GM19452 (cell line): ENCODE data around the gene TTLL9.

Experiments used
- ATAC-seq: cut with Tn5 transposase; IDR thresholded peaks from one replicate; pipeline ENCODE4 v1.9.1; 2021; ENCODE audit not compliant: unreplicated experiment

The TTLL9 gene

DNA sequence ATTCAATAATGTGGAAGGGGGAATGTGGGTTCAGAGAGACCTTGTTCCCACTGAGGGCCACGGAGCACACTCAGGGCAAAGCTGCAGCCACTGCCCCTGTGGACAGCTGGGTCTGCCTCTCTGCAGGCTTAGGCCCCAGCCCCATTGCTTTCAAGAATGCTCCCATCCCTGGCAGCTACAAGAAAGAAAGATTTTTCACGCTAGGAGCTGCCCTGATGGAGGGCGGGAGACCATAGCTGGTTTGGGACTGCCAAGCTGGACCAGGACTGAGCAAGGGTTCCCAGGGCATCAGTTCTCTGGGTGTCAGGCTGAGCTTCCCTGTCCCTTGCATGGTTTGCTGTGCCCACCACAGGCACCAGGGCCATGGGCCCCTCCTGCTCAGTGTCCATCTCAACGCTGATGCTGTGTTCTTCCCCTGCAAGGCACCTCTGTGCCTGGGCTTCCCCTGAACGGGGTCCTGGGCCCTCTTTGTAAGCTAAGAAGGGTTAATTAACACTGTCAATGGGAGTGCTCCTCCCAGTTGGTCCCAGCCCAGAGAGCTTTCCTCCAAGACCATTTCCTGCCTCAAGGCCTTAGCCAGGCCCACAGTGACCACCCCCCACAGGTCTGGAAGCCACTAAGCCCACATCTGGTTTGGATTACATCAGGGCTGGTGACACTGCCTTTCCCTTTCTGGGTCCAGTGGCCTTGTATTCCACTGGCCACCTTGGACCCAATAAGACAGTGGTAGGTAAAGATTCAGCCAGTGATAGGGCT lies 33.4 kb upstream of the TTLL9 start:
- no peak for ATAC-seq

DNA sequence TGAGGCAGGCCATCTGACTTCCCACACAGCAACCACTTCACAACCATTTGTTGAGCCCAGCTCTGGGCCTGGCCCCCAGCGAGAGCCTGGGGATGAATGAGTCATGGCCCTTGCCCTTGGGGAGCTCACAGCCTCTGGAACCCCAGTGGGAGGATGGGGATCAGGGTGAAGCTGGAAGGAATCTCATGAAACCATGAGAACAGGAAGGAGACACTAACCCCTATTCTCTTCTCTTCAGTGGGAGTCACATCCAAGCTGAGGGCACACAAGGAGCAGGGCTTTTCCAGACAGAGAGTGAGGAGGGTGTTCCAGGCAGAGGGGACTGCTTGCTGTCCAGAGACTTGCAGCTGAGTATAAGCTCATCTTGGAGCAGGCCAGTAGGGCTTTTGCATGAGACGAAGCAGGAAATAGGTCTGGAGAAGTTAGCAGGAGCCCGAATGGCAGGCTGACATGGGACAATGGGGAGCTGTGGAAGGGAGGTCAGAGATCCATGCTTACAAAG lies 32.5 kb upstream of the TTLL9 start:
- no peak for ATAC-seq

DNA sequence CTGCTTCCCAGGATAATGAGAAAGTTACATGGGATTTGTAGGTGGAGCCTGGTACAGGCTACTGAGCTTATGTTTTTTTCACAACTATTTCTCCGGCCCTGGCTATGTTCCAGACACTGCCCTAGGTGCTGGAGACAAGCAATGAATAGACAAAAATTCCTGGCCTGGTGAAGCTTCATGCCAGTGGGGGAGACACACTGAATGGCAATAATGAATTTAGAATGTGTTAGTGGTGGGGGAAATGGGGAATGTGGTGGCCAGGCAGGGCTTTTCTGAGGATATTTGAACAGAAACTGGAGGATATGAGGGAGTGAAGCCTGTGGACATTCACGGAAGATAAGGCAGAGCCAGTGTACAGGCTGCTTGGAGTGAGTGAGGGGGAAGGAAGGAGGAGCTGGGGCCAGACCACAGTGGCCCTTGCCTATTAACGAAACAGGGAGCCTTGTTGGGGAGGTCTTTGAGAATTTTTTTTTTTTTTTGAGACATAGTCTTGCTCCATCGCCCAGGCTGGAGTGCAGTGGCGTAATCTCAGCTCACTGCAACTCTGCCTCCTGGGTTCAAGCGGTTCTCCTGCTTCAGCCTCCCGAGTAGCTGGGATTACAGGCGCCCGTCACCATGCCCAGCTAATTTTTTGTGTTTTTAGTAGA lies 31.7 kb upstream of the TTLL9 start:
- ATAC-seq = no peak

DNA sequence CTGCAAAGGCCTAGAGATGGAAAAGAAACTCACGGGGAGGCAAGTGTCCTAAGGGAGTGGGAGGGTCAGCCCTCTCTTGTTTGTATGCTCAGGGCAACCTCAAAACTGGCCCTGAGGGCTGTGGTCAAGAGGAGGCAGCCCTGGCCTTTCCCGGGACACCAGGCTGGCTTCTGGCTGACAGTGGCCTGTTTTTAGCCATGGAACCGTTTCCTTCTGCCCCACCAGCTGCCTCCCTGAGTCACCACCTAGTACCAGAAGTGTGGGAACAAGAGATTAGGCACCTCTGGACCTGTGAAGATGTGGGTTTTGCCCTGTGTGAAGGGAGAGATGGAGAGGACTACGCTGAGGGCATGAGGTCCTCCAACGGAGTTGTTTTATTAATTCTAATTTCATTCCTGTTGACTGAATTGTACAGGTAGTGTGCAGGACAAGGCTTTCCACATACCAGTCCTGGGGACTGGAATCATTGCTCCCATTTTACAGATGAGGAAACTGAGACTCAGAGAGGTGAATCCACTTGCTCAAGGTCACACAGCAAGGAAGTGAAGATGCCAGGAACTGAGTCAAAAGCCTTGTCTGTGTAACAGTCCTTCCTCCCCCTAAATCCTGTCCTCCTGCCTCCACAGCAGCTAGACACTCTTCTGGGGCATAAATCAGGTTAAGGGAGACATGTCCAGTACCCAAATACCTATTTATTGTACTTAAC lies 30.5 kb upstream of the TTLL9 start:
- no peak for ATAC-seq

DNA sequence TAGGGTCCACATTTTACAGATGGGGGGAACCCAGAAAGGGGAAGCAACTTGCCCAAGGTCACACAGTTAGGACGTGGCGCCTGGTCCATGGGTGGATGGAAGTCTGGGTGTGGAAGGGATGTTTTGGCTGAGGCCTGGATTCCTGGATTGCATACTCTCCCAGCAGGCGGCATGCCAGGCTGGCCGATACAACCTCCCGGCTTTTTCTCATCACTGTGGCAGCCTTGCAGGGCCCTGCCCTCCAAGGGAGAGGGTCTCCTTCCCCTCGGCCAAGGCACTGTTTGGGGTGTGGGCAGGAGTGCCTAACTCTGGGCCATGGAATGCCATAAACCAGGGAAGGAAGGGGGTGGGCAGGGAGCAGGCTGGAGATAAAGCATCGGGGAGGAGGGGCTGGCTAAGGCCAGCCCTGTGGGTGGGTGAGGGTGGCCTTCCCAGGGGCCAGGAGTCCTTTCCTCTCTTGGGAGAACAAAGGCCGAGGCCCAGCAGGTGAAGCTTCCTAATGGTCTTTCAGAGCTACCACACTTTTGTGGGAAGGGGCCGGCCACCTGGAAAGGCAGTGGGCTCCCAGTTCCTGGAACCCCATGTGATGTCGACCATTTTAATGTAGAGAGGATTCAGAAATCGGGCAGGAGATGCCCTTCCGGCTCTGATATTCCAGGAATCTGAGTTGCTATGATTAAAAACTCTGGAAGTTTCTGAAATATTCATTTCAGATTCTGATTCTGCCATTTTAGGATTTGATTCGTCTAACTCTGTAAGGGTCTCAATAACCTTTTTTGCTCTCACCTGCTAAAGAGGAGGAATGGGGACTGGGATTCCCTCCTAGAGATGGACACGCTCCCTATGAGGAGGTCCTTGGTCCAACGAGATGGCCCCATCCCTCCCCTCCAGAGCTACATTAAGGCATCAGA lies 29.3 kb upstream of the TTLL9 start:
- no peak for ATAC-seq

DNA sequence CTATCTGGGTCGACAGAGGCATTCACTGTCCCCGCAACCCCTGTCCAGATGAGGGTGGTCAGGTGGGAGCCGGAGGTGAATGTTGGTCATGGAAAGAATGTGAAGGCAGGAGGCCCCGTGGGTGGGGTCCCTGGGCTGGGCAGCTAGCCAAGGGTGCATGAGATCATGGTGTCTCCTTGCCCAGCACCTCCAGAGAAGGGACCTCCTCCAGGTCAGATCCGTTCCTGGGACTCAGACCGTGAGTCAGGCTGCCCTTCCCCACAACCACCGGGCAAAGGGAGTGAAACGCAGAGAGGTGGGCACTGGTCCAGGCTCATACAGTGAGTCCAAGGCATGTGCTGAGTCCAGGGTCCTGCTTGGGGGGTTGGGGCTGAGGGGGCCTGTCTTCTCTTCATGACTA lies 28.5 kb upstream of the TTLL9 start:
- ATAC-seq = no peak

DNA sequence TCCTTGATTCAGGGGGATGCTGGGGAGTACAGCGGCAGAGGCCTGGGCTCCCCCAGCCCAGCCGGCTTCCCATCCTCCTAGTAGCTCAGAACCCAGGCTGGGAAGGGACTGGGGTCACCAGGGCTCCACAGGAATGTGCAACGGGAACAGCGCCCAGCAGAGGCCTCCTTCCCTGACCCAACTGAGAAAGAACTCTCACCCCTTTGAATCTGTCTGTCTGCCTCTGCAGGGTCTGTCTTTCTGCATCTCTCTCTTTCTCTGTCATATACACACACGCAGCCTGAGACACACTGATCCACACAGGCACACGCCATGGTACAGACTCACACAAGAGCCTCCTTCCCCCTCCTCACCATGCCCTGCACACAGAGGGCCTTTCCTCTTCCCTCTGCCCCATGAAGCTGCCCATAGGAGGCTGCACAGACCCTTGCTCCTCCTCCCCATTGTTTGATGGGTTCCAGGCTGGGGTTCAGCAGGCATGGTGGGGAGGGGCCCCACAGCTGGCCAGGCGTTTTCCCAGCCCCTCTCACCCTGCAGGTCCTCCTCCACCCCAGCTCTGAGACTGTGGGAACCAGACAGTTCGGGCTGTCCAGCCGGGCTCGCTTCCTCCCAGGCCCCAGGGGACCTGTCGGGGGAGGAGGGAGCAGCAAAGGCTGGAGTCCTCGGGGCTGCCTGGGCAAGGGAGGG lies 27.8 kb upstream of the TTLL9 start:
- no peak for ATAC-seq

DNA sequence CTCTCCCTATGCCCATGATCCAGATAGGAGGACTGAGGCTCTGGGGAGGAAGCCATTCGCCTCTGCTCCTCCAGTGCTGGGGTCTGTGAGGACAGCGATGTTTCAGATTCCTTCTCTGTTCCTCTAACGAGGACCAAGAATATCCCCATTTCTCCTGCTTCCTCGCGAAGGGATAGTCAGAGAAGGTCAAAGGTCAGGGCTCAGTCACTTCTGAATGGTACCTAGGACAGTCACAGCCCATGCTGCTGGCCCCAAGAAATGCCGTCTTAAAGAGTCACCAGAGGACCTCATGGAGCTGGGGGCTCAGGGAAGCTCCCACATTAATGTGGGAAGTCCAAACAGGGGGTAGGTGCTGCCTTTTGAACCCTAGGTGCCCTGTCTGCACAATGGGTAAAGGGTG lies 27.1 kb upstream of the TTLL9 start:
- ATAC-seq = no peak

DNA sequence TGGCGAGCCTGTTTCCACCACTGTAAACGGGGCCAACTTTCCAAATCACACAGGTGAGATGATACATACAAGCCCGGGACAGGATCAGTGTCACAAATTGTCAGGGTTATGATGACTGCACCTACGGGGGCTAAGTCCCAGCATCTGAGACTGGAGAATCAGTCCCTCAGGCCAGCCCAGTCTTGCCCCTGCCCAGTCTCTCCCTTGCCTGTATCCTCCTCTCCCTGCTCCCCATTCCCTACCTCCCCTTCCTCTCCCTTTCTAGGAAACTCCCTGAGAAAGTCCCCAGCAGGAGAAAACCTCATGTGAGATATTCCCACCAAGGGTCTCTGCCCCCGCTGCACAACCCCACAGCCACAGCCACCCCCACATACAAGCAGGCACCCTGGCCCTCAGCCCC lies 26.6 kb upstream of the TTLL9 start:
- ATAC-seq = no peak

DNA sequence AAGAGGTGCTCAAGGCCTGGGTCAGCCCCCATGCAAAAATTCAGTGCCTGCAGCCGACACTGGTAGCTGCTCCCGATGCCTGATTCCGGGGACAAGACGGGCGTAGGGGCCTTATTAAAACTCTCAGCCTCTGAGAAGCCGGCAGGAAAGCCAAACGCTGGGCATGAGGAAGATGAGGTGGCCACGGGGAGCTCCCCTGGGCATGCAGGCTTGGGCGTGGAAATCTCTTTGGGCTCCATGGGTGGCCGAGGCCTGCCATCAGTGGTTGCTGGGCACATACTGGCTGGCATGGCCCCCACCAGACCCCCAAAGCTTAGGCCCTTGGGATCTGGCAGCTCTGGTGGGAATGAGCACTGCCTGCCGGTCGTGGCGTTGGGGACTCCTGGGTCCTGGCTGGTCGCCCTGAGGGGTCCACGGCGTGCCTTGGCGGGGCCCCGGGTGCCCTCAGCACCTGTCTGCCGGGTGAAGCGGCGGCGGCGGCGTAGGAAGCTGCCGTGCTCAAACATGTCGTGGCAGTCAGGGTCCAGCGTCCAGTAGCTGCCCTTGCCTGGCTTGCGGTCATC lies 25.6 kb upstream of the TTLL9 start:
- ATAC-seq = no peak

DNA sequence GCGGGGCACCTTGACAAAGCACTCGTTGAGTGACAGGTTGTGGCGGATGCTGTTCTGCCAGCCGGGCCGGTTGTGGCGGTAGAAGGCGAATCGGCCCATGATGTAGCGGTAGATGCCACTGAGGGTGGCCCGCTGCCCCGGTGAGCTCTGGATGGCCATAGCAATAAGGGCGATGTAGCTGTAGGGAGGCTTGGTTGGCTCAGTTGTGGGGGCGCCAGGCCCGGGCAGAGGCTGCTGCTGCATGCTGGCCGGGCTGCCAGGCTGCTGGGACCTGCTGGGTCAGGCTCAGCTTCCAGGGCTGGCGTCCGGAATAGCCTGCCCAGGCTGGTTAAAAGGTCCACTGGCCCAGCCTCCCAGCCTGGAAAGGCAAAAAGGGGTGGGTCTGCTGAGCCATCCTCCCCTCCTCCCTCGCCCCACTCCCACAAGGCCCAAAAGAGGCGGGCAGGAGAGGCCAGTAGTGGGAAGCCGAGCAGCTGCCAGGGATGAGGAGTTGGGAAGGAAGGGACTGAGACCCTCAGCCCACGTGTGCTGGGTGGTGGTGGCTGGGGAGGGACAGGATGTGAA lies 25.1 kb upstream of the TTLL9 start, which contains the start of gene FOXS1:
Gene FOXS1 (minus strand): TSS at position 305 of the 564 bp plus-strand sequence. CDS start 62 bp downstream, at position 243.
- ATAC-seq = no peak

DNA sequence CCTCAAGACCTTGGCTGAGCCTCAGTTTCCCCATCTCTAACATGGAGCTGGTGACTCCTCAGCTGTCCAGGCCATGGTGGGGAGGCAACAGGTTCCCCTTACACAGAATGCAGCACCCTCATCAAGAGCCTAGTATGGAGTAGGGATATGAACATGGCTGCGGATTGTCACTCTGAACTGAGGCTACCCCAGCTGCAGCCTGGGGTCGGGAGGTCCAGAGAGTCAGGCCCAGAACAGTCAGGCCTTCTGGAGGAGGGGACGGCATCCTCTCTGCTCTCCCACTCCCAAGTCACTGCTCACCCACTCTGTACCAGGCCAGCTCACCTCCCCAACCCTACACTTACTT lies 23.7 kb upstream of the TTLL9 start:
- no peak for ATAC-seq

DNA sequence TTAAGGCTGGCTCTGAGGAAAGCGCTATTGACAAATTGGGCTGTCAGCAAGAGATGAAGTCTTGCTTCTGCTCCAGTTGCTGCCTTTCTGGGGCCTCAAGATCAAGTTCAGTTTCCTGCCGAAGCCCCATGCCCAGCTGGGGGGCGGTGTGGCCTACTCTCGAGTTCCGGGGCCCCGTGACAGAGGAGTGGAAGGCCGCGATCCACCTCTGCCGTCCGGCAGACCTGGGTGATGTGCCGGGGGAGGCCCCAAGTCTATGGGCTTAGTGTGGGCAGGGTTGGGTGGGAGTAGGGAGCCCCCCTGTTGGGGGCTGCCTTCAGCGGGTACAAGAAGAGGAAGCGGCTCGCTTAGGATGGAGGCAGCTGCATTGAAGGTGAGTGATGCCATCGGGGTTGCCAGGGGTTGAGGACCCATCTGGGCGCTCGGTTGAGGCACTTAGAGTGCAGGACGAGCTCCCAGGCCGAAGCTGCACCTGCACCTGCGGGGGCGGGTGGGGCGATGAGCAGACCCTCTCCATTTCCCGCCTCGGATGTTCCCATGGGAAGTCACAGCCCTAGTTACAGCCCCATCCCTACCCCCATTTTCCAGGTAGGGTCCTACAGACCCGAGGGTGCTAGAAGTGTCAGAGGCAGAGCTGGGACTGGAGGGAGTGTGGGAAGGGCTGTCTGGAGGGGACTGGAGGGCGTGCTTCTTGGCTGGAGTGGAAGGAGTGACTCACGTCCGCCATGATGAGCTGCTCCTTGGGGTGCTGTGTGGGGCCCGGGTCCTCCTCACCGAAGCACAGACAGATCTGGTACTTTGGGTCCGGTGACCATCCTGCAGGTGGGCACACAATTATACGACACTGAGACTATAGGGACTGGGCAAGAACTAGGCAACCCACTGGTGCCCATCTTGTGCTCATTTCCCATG lies 22.1 kb upstream of the TTLL9 start:
- no peak for ATAC-seq

DNA sequence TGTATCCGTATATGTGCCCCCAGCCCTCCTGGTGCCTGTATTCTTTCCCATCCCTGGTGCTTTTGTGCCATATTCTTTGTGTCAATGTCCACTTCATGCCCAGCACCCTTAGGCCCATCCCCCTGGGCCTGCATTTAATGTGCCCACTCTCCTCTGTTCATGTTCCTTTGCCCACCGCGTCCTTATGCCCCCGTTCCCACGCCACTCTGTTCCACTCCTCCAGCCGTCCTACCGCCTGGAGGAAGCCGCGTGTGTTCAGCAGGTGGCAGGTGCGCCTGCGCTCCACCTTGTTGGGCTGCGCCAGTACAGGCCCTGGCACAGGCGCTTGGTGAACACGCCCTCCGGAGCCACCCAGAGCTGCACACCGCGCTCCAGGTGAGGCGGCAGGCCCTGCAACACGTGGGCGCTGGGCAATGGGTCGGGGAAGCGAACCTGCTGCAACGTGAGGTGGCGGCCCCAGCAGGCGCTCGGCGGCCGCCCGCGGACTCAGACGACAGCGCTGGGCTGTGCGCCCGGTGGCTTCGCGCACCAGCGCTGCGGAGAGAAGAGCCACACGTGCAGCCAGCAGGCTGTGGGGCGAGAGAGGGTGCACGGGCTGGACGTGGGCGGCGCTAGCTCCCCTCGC lies 21.0 kb upstream of the TTLL9 start:
- ATAC-seq = no peak

DNA sequence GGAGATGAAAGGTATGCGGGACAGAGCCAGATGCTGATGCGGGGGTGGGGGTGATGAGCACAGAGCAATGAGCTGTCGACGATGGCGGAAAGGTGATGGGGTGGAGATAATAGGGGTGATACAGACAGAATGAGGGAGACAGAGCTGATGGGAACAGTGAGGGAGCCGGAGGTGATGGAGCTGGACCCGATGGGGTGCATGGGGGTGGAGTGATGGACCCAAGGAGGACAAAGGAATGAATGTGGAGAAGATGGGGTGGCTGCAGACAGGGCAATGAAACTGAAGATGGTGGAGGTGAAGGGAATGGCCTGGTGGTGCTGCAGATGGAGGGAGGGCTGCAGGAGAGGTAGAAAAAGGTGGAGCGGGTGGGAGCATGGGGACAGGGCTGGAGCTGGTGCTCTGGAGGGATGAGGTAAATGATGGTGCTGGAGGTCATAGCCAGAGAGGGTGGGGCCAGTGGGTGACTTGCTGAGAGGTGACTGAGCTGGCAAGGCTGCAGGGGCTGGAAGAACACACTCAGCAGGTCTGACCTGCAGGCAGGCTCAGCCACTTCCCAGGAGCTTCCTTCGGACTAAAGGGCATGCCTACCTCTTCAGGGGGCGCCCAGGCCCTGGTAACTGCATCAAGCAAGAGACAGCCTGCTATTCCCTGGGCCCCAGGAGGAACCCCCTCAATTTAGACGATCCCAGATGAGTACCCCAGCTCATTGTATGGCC lies 19.0 kb upstream of the TTLL9 start:
- no peak for ATAC-seq

DNA sequence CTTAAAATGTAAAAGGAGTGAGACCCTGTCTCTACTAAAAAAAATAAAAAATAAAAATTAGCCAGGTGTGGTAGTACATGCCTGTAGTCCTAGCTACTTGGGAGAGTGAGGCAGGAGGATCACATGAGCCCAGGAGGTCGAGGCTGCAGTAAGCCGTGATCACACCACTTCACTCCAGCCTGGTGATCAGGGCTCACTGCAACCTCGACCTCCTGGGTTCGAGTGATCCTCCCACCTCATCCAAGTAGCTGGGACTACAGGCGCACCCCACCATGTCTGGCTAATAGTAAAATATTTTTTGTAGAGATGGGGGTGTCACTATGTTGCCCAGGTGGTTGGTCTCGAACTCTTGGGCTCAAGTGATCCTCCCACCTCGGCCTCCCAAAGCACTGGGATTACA lies 17.0 kb upstream of the TTLL9 start:
- no peak for ATAC-seq

DNA sequence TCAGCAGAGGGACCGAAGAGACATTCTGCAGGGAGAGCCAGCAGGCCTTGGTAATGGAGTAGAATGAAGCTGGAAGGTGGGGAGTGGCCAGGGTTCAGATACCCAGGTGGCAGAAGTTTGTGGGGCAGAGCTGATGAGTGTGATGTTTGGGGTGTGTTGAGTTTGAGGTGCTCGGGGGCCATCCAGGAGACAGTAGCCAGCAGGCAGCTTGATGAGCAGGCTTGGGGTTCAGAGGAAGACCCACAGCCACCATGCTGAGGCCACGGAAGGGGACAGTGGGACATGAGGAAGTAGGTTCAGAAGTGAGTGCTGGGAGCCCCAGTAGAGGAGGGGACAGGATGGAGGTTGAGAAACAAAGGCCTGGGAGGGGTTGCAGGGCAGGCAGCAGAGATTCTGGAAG lies 13.9 kb upstream of the TTLL9 start:
- no peak for ATAC-seq
